ENCODE measurements around the gene PTH2.
"Not testable (repeated sequence)": the region's sequence is repeated elsewhere in the genome, so short reads cannot be mapped to it uniquely, and the experiment has no call there.

Gene PTH2

DNA sequence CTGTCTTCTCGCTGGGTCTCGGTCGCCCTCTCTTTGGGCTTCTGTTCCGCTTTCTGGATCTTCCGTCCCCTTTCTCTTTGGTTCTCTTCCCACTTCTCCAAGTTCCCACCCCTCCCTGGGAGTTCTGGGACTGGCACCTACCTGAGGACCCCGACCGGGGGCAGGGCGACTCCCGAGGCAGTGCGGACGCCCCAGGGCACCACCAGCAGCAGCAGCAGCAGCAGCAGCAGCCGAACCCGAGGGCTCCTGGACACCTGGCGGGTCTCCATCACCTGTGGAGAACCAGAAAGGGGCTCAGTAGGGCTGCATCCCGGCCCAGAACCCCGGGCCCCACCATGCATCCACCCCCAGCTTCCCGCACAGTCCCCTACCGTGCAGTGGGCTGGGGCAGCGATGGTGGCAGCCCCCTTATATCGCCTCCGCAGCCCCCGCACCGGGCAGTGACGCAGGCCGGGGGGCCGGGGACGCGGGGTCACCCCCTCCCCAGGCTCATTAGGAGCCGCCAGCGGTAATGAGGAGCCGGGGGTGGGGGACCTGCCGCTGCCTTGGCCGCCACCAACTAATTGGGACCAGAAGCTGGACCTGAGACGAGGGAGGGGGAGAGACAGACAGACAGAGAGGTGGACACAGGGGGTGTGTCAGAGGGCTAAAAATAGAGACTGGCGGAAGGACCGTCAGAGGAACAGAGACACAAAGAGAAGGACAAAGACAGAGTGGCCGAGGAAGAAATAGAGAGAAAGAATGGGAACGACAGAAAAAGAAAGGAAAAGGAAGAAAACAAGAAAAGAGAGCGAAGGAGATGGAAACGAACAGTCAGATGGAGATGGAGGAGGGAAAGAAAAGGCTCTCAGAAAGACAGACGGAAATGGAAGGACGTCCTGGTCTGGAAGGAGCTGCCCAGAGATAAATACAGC lies at the start of gene PTH2:
Gene PTH2 (minus strand): TSS at position 371 of the 914 bp plus-strand sequence. CDS start 102 bp downstream, at position 269.
- DNase-seq: peak; percentile 42

DNA sequence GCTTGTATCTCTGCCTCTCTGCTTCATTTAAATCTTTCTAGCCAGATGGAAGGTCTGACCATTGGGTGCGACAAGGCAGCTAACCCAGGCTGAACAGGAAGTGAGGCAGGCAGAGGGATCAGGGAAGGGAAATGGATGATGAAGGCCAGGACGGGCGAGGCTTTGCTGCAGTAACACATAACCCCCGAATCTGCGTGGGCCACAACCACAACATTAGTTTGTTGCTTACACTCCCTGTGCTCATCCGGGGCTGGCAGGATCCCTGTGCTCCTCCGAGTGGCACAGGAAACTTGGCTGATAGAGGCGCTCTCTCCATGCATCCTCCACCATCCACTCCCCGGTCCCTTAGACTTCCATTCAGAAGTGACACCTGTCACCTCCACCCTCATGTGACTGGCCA lies 49.7 kb upstream of the PTH2 start:
- DNase-seq: no peak

GRCh38 chr19:49470615-49470978 lies 47.4 kb upstream of the PTH2 start:
- DNase-seq: peak; percentile 58

DNA sequence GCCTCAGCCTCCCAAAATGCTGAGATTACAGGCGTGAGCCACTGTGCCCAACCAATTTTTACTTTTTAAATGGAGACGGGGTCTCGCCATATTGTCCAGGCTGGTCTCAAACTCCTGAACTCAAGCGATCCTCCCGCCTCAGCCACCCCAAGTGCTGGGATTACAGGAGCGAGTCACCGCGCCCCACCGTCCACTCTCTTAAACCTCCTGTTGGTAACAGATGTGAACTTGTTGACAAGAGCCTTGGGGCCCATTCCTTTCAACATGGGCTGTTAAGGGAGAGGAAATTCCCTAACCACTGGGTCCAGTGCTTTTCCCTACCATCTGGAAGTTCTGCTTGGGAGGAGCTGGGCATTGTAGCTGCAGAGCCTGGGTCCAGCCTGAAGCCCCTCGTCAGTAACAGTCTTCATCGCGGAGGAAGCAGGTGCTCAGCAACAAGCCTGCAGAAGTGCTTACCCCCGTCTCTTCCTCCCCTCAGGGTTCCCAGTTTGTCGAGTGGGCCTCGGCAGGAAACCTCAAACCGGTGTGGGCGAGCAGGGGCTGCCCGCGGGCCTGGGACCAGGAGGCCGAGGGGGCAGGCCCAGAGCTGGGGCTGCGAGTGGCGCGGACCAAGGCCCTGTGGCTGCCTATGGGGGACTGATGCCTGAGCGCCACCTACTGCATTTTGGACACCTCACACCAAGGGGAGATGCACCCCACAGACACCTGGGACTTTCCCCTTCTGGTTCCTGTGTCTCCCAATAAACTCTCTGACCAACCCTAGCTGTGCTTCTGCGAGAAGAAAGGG lies 46.8 kb upstream of the PTH2 start:
- DNase-seq: peak; percentile 81

- DNase-seq: peak; percentile 81
Observed at GRCh38 chr19:49468746-49469447, 45.7 kb upstream of the PTH2 start.

DNA sequence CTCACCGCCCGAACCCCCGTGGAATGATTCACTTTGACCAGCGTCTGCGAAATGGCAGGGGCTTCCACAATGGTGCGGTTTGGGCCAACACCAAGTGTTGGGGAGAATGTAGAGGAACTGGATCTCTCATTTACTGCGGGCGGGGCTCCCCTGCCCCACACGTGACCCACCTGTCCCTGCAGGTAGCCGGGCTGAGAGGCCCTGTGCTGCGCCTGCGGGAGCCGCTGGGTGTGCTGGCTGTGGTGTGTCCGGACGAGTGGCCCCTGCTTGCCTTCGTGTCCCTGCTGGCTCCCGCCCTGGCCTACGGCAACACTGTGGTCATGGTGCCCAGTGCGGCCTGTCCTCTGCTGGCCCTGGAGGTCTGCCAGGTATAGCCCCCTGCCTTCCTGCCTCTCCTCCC lies 45.0 kb upstream of the PTH2 start:
- no peak for DNase-seq

DNA sequence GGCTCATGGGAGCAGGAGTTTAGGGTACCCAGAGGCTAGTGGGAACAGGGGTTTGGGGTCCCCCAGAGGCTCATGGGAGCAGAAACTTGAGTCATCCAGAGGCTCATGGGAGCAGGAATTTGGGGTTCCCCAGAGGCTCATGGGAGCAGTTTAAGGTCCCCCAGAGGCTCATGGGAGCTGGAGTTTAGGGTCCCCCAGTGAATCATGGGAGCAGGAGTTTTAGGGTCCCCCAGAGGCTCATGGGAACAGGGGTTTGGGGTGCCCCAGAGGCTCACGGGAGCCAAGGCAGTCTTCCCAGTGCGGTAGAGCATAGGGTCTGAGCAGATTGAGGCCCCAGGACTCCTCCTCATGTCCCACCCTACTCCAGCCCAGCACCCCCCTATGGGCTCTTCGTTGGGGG lies 42.1 kb upstream of the PTH2 start:
- no peak for DNase-seq

- no peak for DNase-seq
Observed at GRCh38 chr19:49463960-49464740, 40.9 kb upstream of the PTH2 start.

DNA sequence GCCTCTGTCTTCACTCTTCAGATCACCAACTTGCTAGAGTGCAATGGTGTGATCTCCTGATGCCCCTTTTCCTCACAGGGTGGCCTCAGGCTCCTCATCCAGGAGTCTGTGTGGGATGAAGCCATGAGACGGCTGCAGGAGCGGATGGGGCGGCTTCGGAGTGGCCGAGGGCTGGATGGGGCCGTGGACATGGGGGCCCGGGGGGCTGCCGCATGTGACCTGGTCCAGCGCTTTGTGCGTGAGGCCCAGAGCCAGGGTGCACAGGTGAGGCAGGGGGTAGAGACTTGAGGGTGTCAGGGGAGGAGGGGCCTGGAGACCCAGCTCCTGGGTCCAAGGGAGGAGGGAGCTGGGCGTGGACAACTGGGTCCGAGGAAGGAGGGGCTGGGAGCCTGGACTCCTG lies 39.3 kb upstream of the PTH2 start:
- DNase-seq: no peak

GRCh38 chr19:49461656-49462055 lies 38.4 kb upstream of the PTH2 start:
- DNase-seq: no peak

- DNase-seq: not testable (repeated sequence)
Observed at GRCh38 chr19:49461130-49461529, 37.9 kb upstream of the PTH2 start.

GRCh38 chr19:49459388-49459787 lies 36.1 kb upstream of the PTH2 start:
- DNase-seq: no peak

DNA sequence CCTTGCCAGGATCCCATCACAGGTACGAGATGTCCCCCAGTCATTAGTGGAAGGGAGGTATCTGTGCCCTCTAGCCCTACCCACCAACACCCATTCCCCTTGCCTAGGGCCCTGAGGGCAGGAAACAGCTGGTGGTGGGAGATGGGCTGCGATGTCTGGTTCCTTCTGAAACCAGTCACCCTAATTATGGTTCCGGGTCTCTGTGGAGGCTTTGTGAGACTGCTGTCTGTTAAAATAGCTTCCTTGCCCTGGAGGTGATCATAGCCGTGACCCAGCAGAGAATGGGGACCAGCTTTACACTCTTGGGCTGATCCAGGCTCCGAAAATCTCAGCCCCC lies 35.3 kb upstream of the PTH2 start:
- no peak for DNase-seq

DNA sequence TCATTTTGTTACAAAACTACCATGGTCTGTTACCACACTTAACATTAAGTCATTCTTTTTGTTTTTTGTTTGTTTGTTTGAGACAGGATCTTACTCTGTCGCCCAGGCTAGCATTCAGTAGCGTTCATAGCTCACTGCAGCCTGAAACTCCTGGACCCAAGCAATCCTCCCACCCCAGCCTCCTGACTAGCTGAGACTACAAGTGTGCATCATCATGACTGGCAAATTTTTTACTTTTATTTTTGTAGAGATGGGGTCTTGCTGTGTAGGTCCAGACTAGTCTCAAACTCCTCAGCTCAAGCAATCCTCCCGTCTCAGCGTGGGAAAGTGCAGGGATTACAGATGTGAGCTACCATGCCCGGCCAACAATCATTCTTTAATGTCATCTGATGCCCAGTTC lies 33.1 kb upstream of the PTH2 start:
- no peak for DNase-seq

- DNase-seq: no peak
Observed at GRCh38 chr19:49455773-49456172, 32.5 kb upstream of the PTH2 start.

DNA sequence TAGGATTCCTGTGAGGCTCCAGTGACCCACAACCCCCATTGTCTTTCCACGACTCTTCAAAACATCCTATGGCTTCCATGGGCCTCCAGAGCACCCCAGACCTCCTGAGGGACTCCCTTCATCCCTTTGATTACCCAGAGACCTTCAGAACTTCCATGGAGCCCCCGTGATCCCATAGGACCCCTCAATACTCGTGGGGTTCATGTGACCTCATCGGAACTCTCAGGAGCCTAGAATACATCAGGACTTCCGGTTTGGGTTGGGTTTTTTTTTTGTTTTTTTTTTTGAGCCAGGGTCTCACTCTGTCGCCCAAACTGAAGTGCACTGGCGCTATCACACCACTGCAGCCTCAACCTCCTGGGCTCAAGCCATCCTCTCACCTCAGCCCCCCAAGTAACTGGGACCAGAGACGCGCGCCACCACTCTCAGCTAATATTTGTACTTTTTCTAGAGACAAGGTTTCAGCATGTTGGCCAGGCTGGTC lies 30.6 kb upstream of the PTH2 start:
- no peak for DNase-seq

- peak; percentile 97 for DNase-seq
Observed at GRCh38 chr19:49453013-49453756, 29.9 kb upstream of the PTH2 start, which contains the start of gene ALDH16A1. Gene ALDH16A1, plus strand, starts transcription at chr19:49453225. Its CDS starts 107 bp downstream, at chr19:49453332.

GRCh38 chr19:49451430-49452181 lies 28.4 kb upstream of the PTH2 start, which contains the start of gene PIH1D1:
Gene PIH1D1, minus strand, starts transcription at chr19:49451814. Its CDS starts 240 bp downstream, at chr19:49451574.
- peak; percentile 87 for DNase-seq

GRCh38 chr19:49450405-49450804 lies 27.2 kb upstream of the PTH2 start:
- DNase-seq: no peak

DNA sequence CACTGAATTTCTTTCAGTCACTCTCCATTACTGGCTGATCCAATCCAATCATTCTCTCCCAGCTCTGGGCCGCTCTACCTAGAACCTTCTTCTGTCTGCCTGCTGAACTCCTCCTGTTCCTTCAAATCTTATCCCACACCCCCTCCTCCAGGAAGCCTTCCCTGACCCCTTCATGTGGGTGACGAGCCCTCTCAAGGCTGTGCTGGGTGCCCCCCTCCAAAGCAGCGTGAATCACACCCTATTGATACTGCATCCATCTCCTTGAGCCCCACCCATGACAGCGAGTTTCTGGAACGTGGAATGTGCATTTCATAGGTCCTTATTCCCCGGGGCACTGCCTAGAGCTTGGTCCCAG lies 25.2 kb upstream of the PTH2 start:
- DNase-seq: no peak

Measured in activated T-cell treated with anti-CD3 and anti-CD28 coated beads, Interleukin-2, amount 50 U/mL, for 1 hour (primary cell).